Right lobe of liver (tissue), 6 donors: Measurements from ENCODE around the gene PRR16. TPM values are rescaled to one million over a fixed set of nuclear protein-coding genes. Genes with fewer than 3 reads are reported as not detected.
A peak's percentile ranks its signal among the peaks of the same experiment; 100 is the strongest.
"Not testable (repeated sequence)": the region's sequence is repeated elsewhere in the genome, so short reads cannot be mapped to it uniquely, and the experiment has no call there.

ENCODE experiments used
- ATAC-seq, 4 donors: fragments of 200-7000 bp; cut with Tn5 transposase; one replicate each; pipeline ENCODE4 v1.9.1; 2020; ENCODE audit warnings: mild to moderate bottlenecking in 4 of 4, moderate library complexity in 4 of 4
- DNase-seq, 3 donors: peaks; one replicate each; pipeline ENCODE4 v3.0.0-alpha.2; 2020
- H3K27ac ChIP-seq, 3 donors: fragments of 200-600 bp; one replicate each; pipeline ENCODE4 v1.8.0; 2022
- H3K27me3 ChIP-seq, 2 donors: fragments of 200-600 bp; one replicate each; pipeline ENCODE4 v1.8.0; 2022
- H3K36me3 ChIP-seq, 4 donors: fragments of 200-600 bp; sonication (generic) in 1 of 4; one replicate each; pipeline versions ENCODE4 v1.5.1 to v1.8.0; 2017 to 2022; ENCODE audit warnings: control low read depth in 1 of 4
- H3K4me1 ChIP-seq, 4 donors: fragments of 200-600 bp; sonication (generic) in 1 of 4; one replicate each; pipeline versions ENCODE4 v1.5.1 to v1.8.0; 2017 to 2022; ENCODE audit warnings: control low read depth in 1 of 4
- H3K4me3 ChIP-seq, 3 donors: fragments of 200-600 bp; one replicate each; pipeline ENCODE4 v1.8.0; 2022
- H3K9me3 ChIP-seq, 4 donors: fragments of 200-600 bp; sonication (generic) in 1 of 4; one replicate each; pipeline versions ENCODE4 v1.5.1 to v1.8.0; 2017 to 2022; ENCODE audit warnings: control low read depth in 1 of 4
- CTCF ChIP-seq, 4 donors: fragments of 200-600 bp in 3 of 4; fragments of 450-650 bp in 1 of 4; IDR thresholded peaks; one replicate each; pipeline versions ENCODE4 v1.5.1 to v1.8.0; 2016 to 2022; ENCODE audit warnings: antibody characterized with exemption in 4 of 4, mild to moderate bottlenecking in 2 of 4
- POLR2A ChIP-seq: fragments of 450-650 bp; IDR thresholded peaks from one replicate; pipeline ENCODE4 v1.6.1; 2017; ENCODE audit warnings: antibody characterized with exemption, mild to moderate bottlenecking
- WGBS: methylation state at CpG from one replicate; pipeline ENCODE4 v1.1.6; 2018; ENCODE audit warnings: low coverage, low lambda C conversion rate; ENCODE audit not compliant: insufficient coverage; ENCODE audit errors: missing lambda C conversion rate; 5-methylcytosine and 5-hydroxymethylcytosine counted together
- intact Hi-C, 2 donors: fragments of 100-400 bp; cut with DNase I; formaldehyde crosslinking; loops; one replicate each; pipeline versions ENCODE4 v1.11.2 to v1.14.1; 2022
- long read RNA-seq: library from polyadenylated mRNA; unstranded; transcript quantifications from one replicate; pipeline ENCODE4 v2.0.0, GENCODE V29; 2019
- total RNA-seq, 6 experiments: library from RNA; depleted of rRNA in 2 of 6; stranded (reverse); fragments of >200 nt in 2 of 6; fragmentation: NEBNext Ultra II Directional in 3 of 6; extraction: Animal tissue kit (Norgen Biotek cat#: 25700) in 3 of 6; gene quantifications; one replicate each; pipeline versions ENCODE4 v1.1.0 to v1.2.4, GENCODE V29; 2016 to 2023
- donor health status: DM: no; HTN: yes; CAD: no.
- donor health status: DM: no; HTN: no; CAD: no.
- donor health status: DM: no; HTN: no; CAD: no.
- donor health status: DM: no; HTN: yes; CAD: no.
- donor health status: DM: no; HTN: yes; CAD: no.

PRR16 gene
- total RNA-seq, result 1 to 10 TPM in 1 of 6 experiments, under 1 TPM in 4, not detected in 1; 0.16 to 1.2 (median 0.39) TPM
- long read RNA-seq, result 0 reads

DNA sequence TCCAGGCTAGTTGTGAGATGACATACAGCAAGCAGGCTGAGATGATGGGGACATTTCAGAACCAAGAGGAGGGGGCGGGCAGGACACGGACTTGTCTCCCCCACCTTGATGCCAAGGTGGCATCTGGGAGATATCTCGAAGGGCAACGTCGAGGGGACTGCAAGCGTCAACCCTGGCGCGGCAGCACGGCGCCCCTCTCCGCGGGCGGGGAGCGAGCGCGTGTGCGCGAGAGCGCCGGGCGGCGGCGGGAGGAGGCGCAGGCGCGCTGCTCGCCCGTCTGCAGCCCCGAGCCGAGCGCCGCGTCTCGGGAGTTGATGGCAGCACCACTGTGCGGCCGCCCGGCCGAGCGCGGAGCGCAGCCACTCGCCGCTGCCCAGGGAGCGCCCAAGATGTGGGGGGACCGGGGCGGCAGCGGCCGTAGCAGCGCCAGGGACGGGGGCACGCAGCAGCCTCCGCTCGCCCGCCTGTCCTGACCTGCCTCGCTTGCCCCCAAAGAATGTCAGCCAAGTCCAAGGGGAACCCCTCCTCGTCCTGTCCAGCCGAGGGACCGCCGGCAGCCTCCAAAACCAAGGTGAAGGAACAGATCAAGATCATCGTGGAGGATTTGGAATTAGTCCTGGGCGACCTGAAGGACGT is at the start of gene PRR16:
PRR16 (plus strand) TSS at position 310 of the 636 bp plus-strand sequence.
- Histone ChIP-seq H3K36me3 (no peaks in the 10 kb centered on the region), H3K27ac (no peak within 1 kb of the TSS), H3K27me3 (peaks cover 5 to 18% of the 10 kb centered on the region in 2 donors), H3K4me3 (peak within 1 kb of the TSS; percentile 23 to 40 (median 28)), H3K9me3 (no peaks in the 10 kb centered on the region), H3K4me1 (peaks cover 0 to 18% (median 0%) of the 10 kb centered on the region in 4 donors)
- intact Hi-C loops, result no loop called here
- ATAC-seq (peak; percentile 63 to 75 (median 72)), DNase-seq (peak; percentile 33 to 50 (median 41))
- TF ChIP-seq CTCF (IDR thresholded peaks at IDR 0.05) (peak in 1 of 4 donors; percentile 10), POLR2A (no peak)
- WGBS, result 0% methylated on average over 9 of the region's 62 CpGs

DNA sequence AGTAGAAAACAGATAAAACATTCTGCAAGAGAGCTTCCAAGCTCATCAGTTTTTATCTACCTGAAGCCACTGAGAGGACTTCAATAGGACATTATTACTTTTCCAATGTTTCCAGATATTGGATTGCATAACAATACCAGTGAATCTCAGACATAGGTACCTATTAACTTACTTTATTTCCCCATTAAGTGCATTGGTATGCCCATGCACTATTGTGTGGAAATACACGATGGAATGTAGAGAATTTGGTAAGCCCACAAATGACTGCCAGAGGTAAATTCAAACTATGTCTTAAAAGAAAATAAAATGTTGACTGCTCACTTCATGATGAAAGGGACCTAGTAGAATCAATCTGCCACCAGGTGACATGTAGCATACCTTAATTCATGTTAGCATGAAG is 48.1 kb upstream of the PRR16 start:
- ATAC-seq (no peak), DNase-seq (no peak)
- H3K4me1 ChIP-seq, result no peaks in the 10 kb centered on the region
- no peak overlapping the region for H3K27ac ChIP-seq
- no peak overlapping the region for H3K4me3 ChIP-seq
- 54% methylated on average over 1 of the region's 1 CpG for WGBS
- intact Hi-C loops, result no loop called here
- no peaks in the 10 kb centered on the region for H3K36me3 ChIP-seq
- H3K9me3 ChIP-seq, result no peaks in the 10 kb centered on the region
- H3K27me3 ChIP-seq, result no peaks in the 10 kb centered on the region
- TF ChIP-seq CTCF (IDR thresholded peaks at IDR 0.05) (no peak), POLR2A (no peak)

GRCh38 chr5:120419127-120419526 is 45.0 kb upstream of the PRR16 start:
- Histone ChIP-seq H3K27ac (no peak overlapping the region), H3K36me3 (no peaks in the 10 kb centered on the region), H3K4me3 (no peak overlapping the region), H3K4me1 (no peaks in the 10 kb centered on the region), H3K9me3 (no peaks in the 10 kb centered on the region), H3K27me3 (no peaks in the 10 kb centered on the region)
- no peak for DNase-seq
- ATAC-seq, result no peak
- TF ChIP-seq POLR2A, result no peak
- TF ChIP-seq CTCF (IDR thresholded peaks at IDR 0.05), result no peak
- 41% methylated on average over 3 of the region's 3 CpGs for WGBS
- intact Hi-C loops, result no loop called here

DNA sequence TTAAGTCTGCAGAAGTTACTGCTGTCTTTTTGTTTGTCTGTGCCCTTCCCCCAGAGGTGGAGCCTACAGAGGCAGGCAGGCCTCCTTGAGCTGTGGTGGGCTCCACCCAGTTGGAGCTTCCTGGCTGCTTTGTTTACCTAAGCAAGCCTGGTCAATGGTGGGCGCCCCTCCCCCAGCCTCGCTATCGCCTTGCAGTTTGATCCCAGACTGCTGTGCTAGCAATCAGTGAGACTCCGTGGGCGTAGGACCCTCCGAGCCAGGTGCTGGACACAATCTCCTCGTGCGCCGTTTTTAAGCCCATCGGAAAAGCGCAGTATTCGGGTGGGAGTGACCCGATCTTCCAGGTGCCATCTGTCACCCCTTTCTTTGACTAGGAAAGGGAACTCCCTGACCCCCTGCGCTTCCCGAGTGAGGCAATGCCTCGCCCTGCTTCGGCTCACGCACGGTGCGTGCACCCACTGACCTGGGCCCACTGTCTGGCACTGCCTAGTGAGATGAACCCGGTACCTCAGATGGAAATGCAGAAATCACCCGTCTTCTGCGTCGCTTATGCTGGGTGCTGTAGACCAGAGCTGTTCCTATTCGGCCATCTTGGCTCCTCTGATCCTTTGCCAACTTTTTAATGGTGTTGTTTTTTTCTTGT is 37.3 kb upstream of the PRR16 start:
- H3K9me3 ChIP-seq, ATAC-seq, H3K27me3 ChIP-seq, DNase-seq, H3K36me3 ChIP-seq, H3K27ac ChIP-seq, intact Hi-C loops, H3K4me3 ChIP-seq, H3K4me1 ChIP-seq: not testable (repeated sequence)
- WGBS, result 94% methylated on average over 13 of the region's 25 CpGs

- no peaks in the 10 kb centered on the region for H3K4me1 ChIP-seq
- TF ChIP-seq CTCF (IDR thresholded peaks at IDR 0.05), result no peak
- TF ChIP-seq POLR2A, result no peak
- no peak overlapping the region for H3K27ac ChIP-seq
- ATAC-seq, result no peak
- no peak overlapping the region for H3K4me3 ChIP-seq
- DNase-seq, result no peak
- H3K9me3 ChIP-seq, result no peaks in the 10 kb centered on the region
- no peaks in the 10 kb centered on the region for H3K36me3 ChIP-seq
- intact Hi-C loops, result no loop called here
- no peaks in the 10 kb centered on the region for H3K27me3 ChIP-seq
Measured at GRCh38 chr5:120430572-120430971, 33.5 kb upstream of the PRR16 start.
